Pulmonary artery endothelial cell (primary cell): ENCODE measurements around the gene TEX53. TPM values are rescaled to one million over a fixed set of nuclear protein-coding genes. Genes with fewer than 3 reads are reported as not detected.

Experiments used
- DNase-seq: peaks from one replicate; pipeline ENCODE4 v3.0.0-alpha.2; 2011; ENCODE audit warnings: low read depth, low spot score
- total RNA-seq: library from RNA; depleted of rRNA; stranded (reverse); fragments of >200 nt; gene quantifications from 2 replicates; pipeline ENCODE4 v1.2.3, GENCODE V29; 2014

The TEX53 gene
- total RNA-seq, 1 donor from 2014 or later = not detected

DNA sequence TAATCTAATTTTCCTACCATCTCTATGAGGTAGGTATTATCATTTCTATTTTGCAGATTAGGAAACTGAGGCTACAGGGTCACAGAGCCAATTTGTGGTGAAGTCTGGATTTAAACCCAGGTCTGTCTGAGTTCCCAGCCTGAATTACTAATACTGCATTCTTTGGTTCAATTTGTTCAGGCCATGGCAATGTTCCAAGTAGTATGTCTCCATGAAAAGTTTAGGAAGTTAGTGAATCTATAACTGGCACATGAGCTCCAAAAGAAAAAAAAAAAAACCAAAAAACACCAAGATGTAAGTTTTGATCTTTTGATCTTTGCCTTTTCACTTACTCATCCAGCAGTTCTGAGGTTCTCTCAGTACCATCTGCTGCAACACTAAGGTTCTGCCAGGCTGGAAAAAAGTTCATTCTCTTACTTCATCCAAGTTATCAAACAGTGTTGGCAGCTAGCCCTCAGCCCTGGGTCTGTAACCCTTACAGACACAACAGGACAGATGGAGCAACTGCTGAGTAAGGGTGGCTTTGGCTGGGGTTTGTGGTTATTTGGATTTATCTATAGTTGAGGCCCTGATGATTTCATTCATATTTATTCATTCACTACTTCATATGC, 50.9 kb downstream of the TEX53 start:
- no peak for DNase-seq

Other genes starting within 250 kb of the TEX53 start
- gene WHRN, start 152.3 kb downstream of the TEX53 start, total RNA-seq = 0.14 and 0.20 TPM in 2 replicates
- 93.8 and 95.0 TPM in 2 replicates for gene ATP6V1G1, start 70.0 kb downstream of the TEX53 start, total RNA-seq
- 3.2 and 3.3 TPM in 2 replicates for gene TMEM268, start 46.5 kb downstream of the TEX53 start, total RNA-seq
- gene TEX48, start 24.4 kb upstream of the TEX53 start, total RNA-seq = not detected in 2 replicates
- gene TNFSF15, start 148.2 kb upstream of the TEX53 start, total RNA-seq = 0.53 and 1.3 TPM in 2 replicates